Vagina (tissue), 2 donors: ENCODE measurements around the gene POU2F1.

ENCODE experiments used
- CTCF ChIP-seq, 3 experiments: fragments of 450-650 bp in 2 of 3; fragments of 200-600 bp in 1 of 3; sonication (generic) in 1 of 3; IDR thresholded peaks; one replicate each; pipeline ENCODE4 v1.5.1; 2017 to 2019; ENCODE audit warnings: antibody characterized with exemption in 3 of 3, mild to moderate bottlenecking in 2 of 3, moderate library complexity in 2 of 3
- POLR2A ChIP-seq, 2 donors: fragments of 450-650 bp; IDR thresholded peaks; one replicate each; pipeline ENCODE4 v1.6.1; 2017; ENCODE audit warnings: antibody characterized with exemption in 2 of 2, mild to moderate bottlenecking in 2 of 2, moderate library complexity in 2 of 2
- POLR2AphosphoS5 ChIP-seq, 2 donors: sonication (generic); formaldehyde crosslinking; IDR thresholded peaks; one replicate each; pipeline ENCODE4 v1.9.0; 2017; ENCODE audit warnings: antibody characterized with exemption in 2 of 2, mild to moderate bottlenecking in 2 of 2, low read depth in 1 of 2; ENCODE audit not compliant: insufficient read depth in 1 of 2

DNA sequence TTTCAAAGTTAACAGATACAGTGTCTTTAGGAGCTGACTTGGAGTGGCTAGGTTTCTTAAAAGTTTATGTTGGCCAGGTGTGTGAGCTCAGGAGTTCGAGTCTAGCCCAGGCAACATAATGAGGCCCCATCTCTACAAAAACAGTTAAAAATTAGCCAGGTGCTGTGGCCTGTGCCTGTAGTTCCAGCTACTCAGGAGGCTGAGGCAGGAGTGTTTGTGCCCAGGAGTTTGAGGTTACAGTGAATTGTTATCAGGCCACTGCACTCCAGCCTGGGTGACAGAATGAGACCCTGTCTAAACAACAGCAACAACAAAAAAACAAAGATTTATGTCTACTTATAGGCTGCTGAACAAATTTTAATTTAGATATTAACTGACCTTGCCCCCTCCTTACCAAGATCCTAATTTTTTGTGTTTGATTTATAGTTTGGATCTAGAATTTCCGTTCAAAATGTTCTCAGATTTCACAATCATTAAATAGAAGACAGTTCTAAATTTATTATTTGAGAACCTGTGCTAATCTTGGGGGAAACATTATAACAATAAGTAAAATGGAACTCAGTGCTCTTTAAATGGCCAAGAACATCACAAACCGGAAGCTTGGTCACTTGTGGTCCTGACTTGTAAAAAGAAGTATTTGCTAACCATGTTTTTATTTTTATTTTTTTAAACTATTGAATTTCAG lies 67.8 kb downstream of the POU2F1 start:
- TF ChIP-seq CTCF (IDR thresholded peaks at IDR 0.05) = no peak
- TF ChIP-seq POLR2A (IDR thresholded peaks at IDR 0.05) = no peak
- no peak for TF ChIP-seq POLR2AphosphoS5 (IDR thresholded peaks at IDR 0.05; ENCODE audit: insufficient read depth in 1 of 2, low read depth in 1 of 2)
